HG03565 (cell line): Measurements from ENCODE around the gene CREB5.
"Not testable (repeated sequence)": the region's sequence is repeated elsewhere in the genome, so short reads cannot be mapped to it uniquely, and the experiment has no call there.

Experiments used
- ATAC-seq: cut with Tn5 transposase; IDR thresholded peaks from one replicate; pipeline ENCODE4 v1.9.1; 2021; ENCODE audit warnings: mild to moderate bottlenecking, moderate library complexity; ENCODE audit not compliant: unreplicated experiment

CREB5 gene

GRCh38 chr7:28793381-28794085 lies 381.2 kb downstream of the CREB5 start:
- no peak for ATAC-seq

GRCh38 chr7:28798274-28798673 lies 386.0 kb downstream of the CREB5 start:
- no peak for ATAC-seq

- ATAC-seq: no peak
Measured at GRCh38 chr7:28799619-28800018, 387.3 kb downstream of the CREB5 start.

- ATAC-seq: no peak
Measured at GRCh38 chr7:28800150-28800549, 387.8 kb downstream of the CREB5 start.

GRCh38 chr7:28802450-28802849 lies 390.1 kb downstream of the CREB5 start:
- no peak for ATAC-seq

- no peak for ATAC-seq
Measured at GRCh38 chr7:28804157-28804556, 391.8 kb downstream of the CREB5 start.

GRCh38 chr7:28804990-28805389 lies 392.7 kb downstream of the CREB5 start:
- ATAC-seq: no peak

- no peak for ATAC-seq
Measured at GRCh38 chr7:28806841-28807240, 394.5 kb downstream of the CREB5 start.

- ATAC-seq: no peak
Measured at GRCh38 chr7:28807396-28807994, 395.2 kb downstream of the CREB5 start.

- no peak for ATAC-seq
Measured at GRCh38 chr7:28808796-28809533, 396.6 kb downstream of the CREB5 start.

- no peak for ATAC-seq
Measured at GRCh38 chr7:28811008-28811407, 398.7 kb downstream of the CREB5 start.

GRCh38 chr7:28811701-28812430 lies 399.5 kb downstream of the CREB5 start:
- ATAC-seq: no peak

- no peak for ATAC-seq
Measured at GRCh38 chr7:28812616-28813015, 400.3 kb downstream of the CREB5 start.

- no peak for ATAC-seq
Measured at GRCh38 chr7:28813243-28813962, 401.1 kb downstream of the CREB5 start.

GRCh38 chr7:28815369-28815927 lies 403.1 kb downstream of the CREB5 start:
- peak; percentile 31 for ATAC-seq

- ATAC-seq: peak; percentile 58
Measured at GRCh38 chr7:28815928-28816373, 403.6 kb downstream of the CREB5 start.

GRCh38 chr7:28818996-28819395 lies 406.7 kb downstream of the CREB5 start:
- no peak for ATAC-seq

GRCh38 chr7:28823582-28823981 lies 411.3 kb downstream of the CREB5 start:
- ATAC-seq: no peak

- not testable (repeated sequence) for ATAC-seq
Measured at GRCh38 chr7:28825817-28826448, 413.6 kb downstream of the CREB5 start.

GRCh38 chr7:28830846-28831245 lies 418.5 kb downstream of the CREB5 start:
- ATAC-seq: no peak
